IPS-18c (cell line): ENCODE measurements around the gene CYP4B1.
"Not testable (repeated sequence)": the region's sequence is repeated elsewhere in the genome, so short reads cannot be mapped to it uniquely, and the experiment has no call there.

ENCODE experiments used
- H3K4me3 ChIP-seq: 2 replicates; pipeline ENCODE4 v1.7.0; 2013; ENCODE audit warnings: low read depth, mild to moderate bottlenecking, low read length, moderate library complexity; ENCODE audit not compliant: insufficient read depth
- H3K9me3 ChIP-seq: one replicate; pipeline ENCODE4 v1.6.1; 2013; ENCODE audit warnings: mild to moderate bottlenecking, low read length, moderate library complexity; ENCODE audit not compliant: control insufficient read depth, insufficient read depth

CYP4B1 gene

GRCh38 chr1:46809071-46809470, 10.2 kb downstream of the CYP4B1 start:
- Histone ChIP-seq H3K4me3 (no peak overlapping the region), H3K9me3 (peaks cover 4% of the 10 kb centered on the region)

GRCh38 chr1:46809904-46810303, 11.1 kb downstream of the CYP4B1 start:
- Histone ChIP-seq H3K9me3 (peaks cover 4% of the 10 kb centered on the region), H3K4me3 (no peak overlapping the region)

GRCh38 chr1:46810596-46810995, 11.8 kb downstream of the CYP4B1 start:
- no peak overlapping the region for H3K4me3 ChIP-seq
- peaks cover 4% of the 10 kb centered on the region for H3K9me3 ChIP-seq

GRCh38 chr1:46811053-46811452, 12.2 kb downstream of the CYP4B1 start:
- H3K9me3 ChIP-seq: peaks cover 4% of the 10 kb centered on the region
- no peak overlapping the region for H3K4me3 ChIP-seq

- H3K9me3 ChIP-seq: peaks cover 4% of the 10 kb centered on the region
- H3K4me3 ChIP-seq: no peak overlapping the region
Observed at GRCh38 chr1:46812065-46812963, 13.5 kb downstream of the CYP4B1 start.

GRCh38 chr1:46812996-46813857, 14.4 kb downstream of the CYP4B1 start:
- peaks cover 4% of the 10 kb centered on the region for H3K9me3 ChIP-seq
- no peak overlapping the region for H3K4me3 ChIP-seq

- no peak overlapping the region for H3K4me3 ChIP-seq
- H3K9me3 ChIP-seq: peaks cover 4% of the 10 kb centered on the region
Observed at GRCh38 chr1:46813858-46814396, 15.1 kb downstream of the CYP4B1 start.

- H3K4me3 ChIP-seq: no peak overlapping the region
- peaks cover 4% of the 10 kb centered on the region for H3K9me3 ChIP-seq
Observed at GRCh38 chr1:46815133-46815532, 16.3 kb downstream of the CYP4B1 start.

GRCh38 chr1:46816930-46817329, 18.1 kb downstream of the CYP4B1 start:
- no peak overlapping the region for H3K4me3 ChIP-seq
- peaks cover 4% of the 10 kb centered on the region for H3K9me3 ChIP-seq

- no peak overlapping the region for H3K4me3 ChIP-seq
- H3K9me3 ChIP-seq: peaks cover 4% of the 10 kb centered on the region
Observed at GRCh38 chr1:46817814-46818213, 19.0 kb downstream of the CYP4B1 start.

GRCh38 chr1:46818591-46818990, 19.7 kb downstream of the CYP4B1 start:
- H3K4me3 ChIP-seq: no peak overlapping the region
- peaks cover 2% of the 10 kb centered on the region for H3K9me3 ChIP-seq

GRCh38 chr1:46819335-46819734, 20.5 kb downstream of the CYP4B1 start:
- H3K9me3 ChIP-seq: no peaks in the 10 kb centered on the region
- no peak overlapping the region for H3K4me3 ChIP-seq

GRCh38 chr1:46820076-46820475, 21.2 kb downstream of the CYP4B1 start:
- no peaks in the 10 kb centered on the region for H3K9me3 ChIP-seq
- H3K4me3 ChIP-seq: no peak overlapping the region

GRCh38 chr1:46820560-46821060, 21.8 kb downstream of the CYP4B1 start:
- Histone ChIP-seq H3K4me3 (no peak overlapping the region), H3K9me3 (no peaks in the 10 kb centered on the region)

GRCh38 chr1:46822248-46822826, 23.5 kb downstream of the CYP4B1 start:
- Histone ChIP-seq H3K4me3 (no peak overlapping the region), H3K9me3 (no peaks in the 10 kb centered on the region)

GRCh38 chr1:46823151-46823550, 24.3 kb downstream of the CYP4B1 start:
- no peak overlapping the region for H3K4me3 ChIP-seq

GRCh38 chr1:46826892-46827291, 28.0 kb downstream of the CYP4B1 start:
- H3K9me3 ChIP-seq, H3K4me3 ChIP-seq: not testable (repeated sequence)

More at GRCh38 chr1:46823151-46823550, 24.3 kb downstream of the CYP4B1 start:
- H3K9me3 ChIP-seq: no peaks in the 10 kb centered on the region
